Ishikawa (cell line): ENCODE results near the gene TLE7.

Experiments
- CEBPB ChIP-seq: IDR thresholded peaks from 2 replicates; pipeline ENCODE4 v1.6.1; 2012
- EGR1 ChIP-seq: IDR thresholded peaks from 2 replicates; pipeline ENCODE4 v1.6.1; 2012
- EP300 ChIP-seq: IDR thresholded peaks from 2 replicates; pipeline ENCODE4 v1.6.1; 2012; ENCODE audit warnings: borderline replicate concordance
- FOXM1 ChIP-seq: IDR thresholded peaks from 2 replicates; pipeline ENCODE4 v1.6.1; 2012; ENCODE audit warnings: low read depth, borderline replicate concordance
- MAX ChIP-seq: IDR thresholded peaks from 2 replicates; pipeline ENCODE4 v1.6.1; 2012
- NFIC ChIP-seq: IDR thresholded peaks from 2 replicates; pipeline ENCODE4 v1.6.1; 2012
- RAD21 ChIP-seq: IDR thresholded peaks from 2 replicates; pipeline ENCODE4 v1.6.1; 2012; ENCODE audit warnings: low read depth
- REST ChIP-seq: IDR thresholded peaks from 2 replicates; pipeline ENCODE4 v1.6.1; 2012; ENCODE audit warnings: low read depth, mild to moderate bottlenecking
- TAF1 ChIP-seq: IDR thresholded peaks from 2 replicates; pipeline ENCODE4 v1.6.1; 2012; ENCODE audit warnings: low read depth, mild to moderate bottlenecking
- TCF12 ChIP-seq: IDR thresholded peaks from 2 replicates; pipeline ENCODE4 v1.6.1; 2012; ENCODE audit warnings: low read depth
- TEAD4 ChIP-seq: IDR thresholded peaks from 2 replicates; pipeline ENCODE4 v1.6.1; 2012
- YY1 ChIP-seq: IDR thresholded peaks from 2 replicates; pipeline ENCODE4 v1.6.1; 2012; ENCODE audit warnings: low read depth
- TF ChIP-seq, protein P1 (sequence below): IDR thresholded peaks from 2 replicates; pipeline ENCODE4 v1.6.1; 2012

DNA sequence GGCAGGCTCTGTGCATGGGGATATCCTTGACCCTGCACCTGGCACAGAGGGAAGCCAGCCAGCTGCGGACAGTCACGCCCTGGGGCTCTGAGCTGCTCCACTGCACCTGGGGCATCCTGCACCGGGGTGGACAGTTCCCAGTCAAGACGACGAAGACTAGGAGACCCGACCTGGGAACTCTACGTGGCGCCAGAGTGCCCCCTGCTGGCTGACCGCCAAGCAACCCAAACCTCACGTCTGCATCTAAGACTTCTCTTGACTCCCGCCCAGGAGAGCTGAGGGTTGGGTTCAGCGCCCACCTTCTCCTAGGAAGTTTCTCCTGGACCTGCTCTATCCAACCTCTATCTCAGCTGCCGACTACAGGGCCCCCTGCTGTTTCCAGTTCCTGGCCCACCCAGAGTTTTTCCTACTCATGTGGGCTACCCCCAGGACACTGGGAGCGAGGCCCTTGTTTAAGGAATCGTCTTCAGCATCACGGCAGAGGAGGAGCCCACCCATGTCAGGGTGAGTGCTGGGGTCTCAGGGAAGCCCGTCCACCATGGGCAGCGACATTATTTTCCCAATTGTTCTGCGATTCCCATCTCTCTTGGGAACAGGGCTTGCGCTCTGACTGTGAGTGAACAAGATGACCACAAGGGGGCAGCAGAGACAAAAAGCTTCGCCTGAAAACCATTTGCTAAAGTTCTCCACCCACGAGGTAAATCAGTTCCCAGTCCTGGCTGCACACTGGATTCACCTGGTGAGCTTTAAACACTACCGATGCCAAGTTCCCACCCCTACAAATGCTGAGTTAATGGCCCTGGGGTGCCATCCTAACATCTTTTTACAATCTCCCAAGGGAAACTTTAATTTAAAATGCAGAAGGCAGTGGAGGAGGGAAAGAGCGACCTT, 29.3 kb downstream of the TLE7 start:
- TF ChIP-seq, protein P1, sequence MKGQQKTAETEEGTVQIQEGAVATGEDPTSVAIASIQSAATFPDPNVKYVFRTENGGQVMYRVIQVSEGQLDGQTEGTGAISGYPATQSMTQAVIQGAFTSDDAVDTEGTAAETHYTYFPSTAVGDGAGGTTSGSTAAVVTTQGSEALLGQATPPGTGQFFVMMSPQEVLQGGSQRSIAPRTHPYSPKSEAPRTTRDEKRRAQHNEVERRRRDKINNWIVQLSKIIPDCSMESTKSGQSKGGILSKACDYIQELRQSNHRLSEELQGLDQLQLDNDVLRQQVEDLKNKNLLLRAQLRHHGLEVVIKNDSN = no peak
- no peak for TF ChIP-seq EP300
- TF ChIP-seq REST = no peak
- no peak for TF ChIP-seq YY1
- no peak for TF ChIP-seq TCF12
- TF ChIP-seq TEAD4 = no peak
- TF ChIP-seq EGR1 = no peak
- TF ChIP-seq MAX = peak; percentile 32; the same call in 1 of the 2 replicates
- no peak for TF ChIP-seq CEBPB
- TF ChIP-seq TAF1 = no peak
- peak; percentile 71 for TF ChIP-seq RAD21
- TF ChIP-seq NFIC = no peak
- TF ChIP-seq FOXM1 = no peak
